Measurements from ENCODE around the gene LYPD6. TPM values are rescaled to one million over a fixed set of nuclear protein-coding genes. Genes with fewer than 3 reads are reported as not detected.

Gene LYPD6
- total RNA-seq, 1 experiment from 2014 or later, result 1.4 TPM

- DNase-seq, result no peak
- H3K4me3 ChIP-seq, result no peak overlapping the region
- H3K9me3 ChIP-seq, result no peaks in the 10 kb centered on the region
- no peaks in the 10 kb centered on the region for H3K36me3 ChIP-seq
- H3K27me3 ChIP-seq, result peaks cover 10% of the 10 kb centered on the region
Observed at GRCh38 chr2:149333636-149334035, 3.2 kb downstream of the LYPD6 start.

- Histone ChIP-seq H3K36me3 (no peaks in the 10 kb centered on the region), H3K4me3 (no peak overlapping the region), H3K9me3 (no peaks in the 10 kb centered on the region), H3K27me3 (peaks cover 8% of the 10 kb centered on the region)
- no peak for DNase-seq
Observed at GRCh38 chr2:149334156-149334555, 3.8 kb downstream of the LYPD6 start.

- no peak for DNase-seq
- Histone ChIP-seq H3K9me3 (no peaks in the 10 kb centered on the region), H3K36me3 (no peaks in the 10 kb centered on the region), H3K4me3 (no peak overlapping the region), H3K27me3 (no peaks in the 10 kb centered on the region)
Observed at GRCh38 chr2:149339324-149339723, 8.9 kb downstream of the LYPD6 start.

- H3K9me3 ChIP-seq, result no peaks in the 10 kb centered on the region
- no peaks in the 10 kb centered on the region for H3K27me3 ChIP-seq
- no peak overlapping the region for H3K4me3 ChIP-seq
- H3K36me3 ChIP-seq, result no peaks in the 10 kb centered on the region
- DNase-seq, result no peak
Observed at GRCh38 chr2:149342509-149342908, 12.1 kb downstream of the LYPD6 start.

- Histone ChIP-seq H3K9me3 (no peaks in the 10 kb centered on the region), H3K27me3 (no peaks in the 10 kb centered on the region)
Observed at GRCh38 chr2:149344105-149344504, 13.7 kb downstream of the LYPD6 start.

GRCh38 chr2:149346272-149346671 lies 15.9 kb downstream of the LYPD6 start:
- no peak for DNase-seq
- H3K27me3 ChIP-seq, result no peaks in the 10 kb centered on the region
- no peaks in the 10 kb centered on the region for H3K36me3 ChIP-seq

More at GRCh38 chr2:149344105-149344504, 13.7 kb downstream of the LYPD6 start:
- Histone ChIP-seq H3K4me3 (no peak overlapping the region), H3K36me3 (no peaks in the 10 kb centered on the region)
- DNase-seq, result no peak

GRCh38 chr2:149348291-149348690 lies 17.9 kb downstream of the LYPD6 start:
- Histone ChIP-seq H3K4me3 (no peak overlapping the region), H3K36me3 (no peaks in the 10 kb centered on the region), H3K9me3 (no peaks in the 10 kb centered on the region), H3K27me3 (no peaks in the 10 kb centered on the region)
- no peak for DNase-seq

More at GRCh38 chr2:149346272-149346671, 15.9 kb downstream of the LYPD6 start:
- Histone ChIP-seq H3K9me3 (no peaks in the 10 kb centered on the region), H3K4me3 (no peak overlapping the region)

GRCh38 chr2:149353421-149353820 lies 23.0 kb downstream of the LYPD6 start:
- no peaks in the 10 kb centered on the region for H3K27me3 ChIP-seq
- no peak overlapping the region for H3K4me3 ChIP-seq
- H3K36me3 ChIP-seq, result no peaks in the 10 kb centered on the region
- DNase-seq, result no peak
- no peaks in the 10 kb centered on the region for H3K9me3 ChIP-seq

GRCh38 chr2:149355716-149356422 lies 25.5 kb downstream of the LYPD6 start:
- DNase-seq, result no peak
- no peaks in the 10 kb centered on the region for H3K27me3 ChIP-seq
- no peak overlapping the region for H3K4me3 ChIP-seq
- no peaks in the 10 kb centered on the region for H3K36me3 ChIP-seq
- no peaks in the 10 kb centered on the region for H3K9me3 ChIP-seq

GRCh38 chr2:149357058-149357457 lies 26.7 kb downstream of the LYPD6 start:
- no peak for DNase-seq
- no peaks in the 10 kb centered on the region for H3K27me3 ChIP-seq
- H3K9me3 ChIP-seq, result no peaks in the 10 kb centered on the region
- H3K36me3 ChIP-seq, result no peaks in the 10 kb centered on the region
- no peak overlapping the region for H3K4me3 ChIP-seq

GRCh38 chr2:149360106-149360505 lies 29.7 kb downstream of the LYPD6 start:
- no peaks in the 10 kb centered on the region for H3K36me3 ChIP-seq
- no peaks in the 10 kb centered on the region for H3K27me3 ChIP-seq
- H3K9me3 ChIP-seq, result no peaks in the 10 kb centered on the region
- DNase-seq, result no peak
- H3K4me3 ChIP-seq, result no peak overlapping the region

- Histone ChIP-seq H3K36me3 (no peaks in the 10 kb centered on the region), H3K9me3 (no peaks in the 10 kb centered on the region), H3K4me3 (no peak overlapping the region), H3K27me3 (no peaks in the 10 kb centered on the region)
- DNase-seq, result no peak
Observed at GRCh38 chr2:149363958-149364357, 33.6 kb downstream of the LYPD6 start.

- H3K9me3 ChIP-seq, result no peaks in the 10 kb centered on the region
- no peaks in the 10 kb centered on the region for H3K27me3 ChIP-seq
- no peaks in the 10 kb centered on the region for H3K36me3 ChIP-seq
- no peak overlapping the region for H3K4me3 ChIP-seq
- DNase-seq, result no peak
Observed at GRCh38 chr2:149364839-149365238, 34.5 kb downstream of the LYPD6 start.

- Histone ChIP-seq H3K9me3 (no peaks in the 10 kb centered on the region), H3K36me3 (no peaks in the 10 kb centered on the region), H3K4me3 (no peak overlapping the region), H3K27me3 (no peaks in the 10 kb centered on the region)
- no peak for DNase-seq
Observed at GRCh38 chr2:149365931-149366583, 35.7 kb downstream of the LYPD6 start.

- H3K27me3 ChIP-seq, result no peaks in the 10 kb centered on the region
- no peak for DNase-seq
- H3K4me3 ChIP-seq, result no peak overlapping the region
Observed at GRCh38 chr2:149370061-149370775, 39.8 kb downstream of the LYPD6 start.

GRCh38 chr2:149371476-149371875 lies 41.1 kb downstream of the LYPD6 start:
- Histone ChIP-seq H3K9me3 (no peaks in the 10 kb centered on the region), H3K4me3 (no peak overlapping the region), H3K27me3 (no peaks in the 10 kb centered on the region), H3K36me3 (no peaks in the 10 kb centered on the region)
- DNase-seq, result no peak

More at GRCh38 chr2:149370061-149370775, 39.8 kb downstream of the LYPD6 start:
- Histone ChIP-seq H3K9me3 (no peaks in the 10 kb centered on the region), H3K36me3 (no peaks in the 10 kb centered on the region)

- Histone ChIP-seq H3K27me3 (no peaks in the 10 kb centered on the region), H3K9me3 (no peaks in the 10 kb centered on the region), H3K4me3 (no peak overlapping the region), H3K36me3 (no peaks in the 10 kb centered on the region)
- no peak for DNase-seq
Observed at GRCh38 chr2:149375801-149376361, 45.5 kb downstream of the LYPD6 start.
